Esophagus squamous epithelium (tissue), 4 donors: ENCODE results near the gene DCAF8.

Experiments used
- POLR2A ChIP-seq, 4 donors: fragments of 450-650 bp; IDR thresholded peaks; one replicate each; pipeline ENCODE4 v1.6.1; 2017; ENCODE audit warnings: antibody characterized with exemption in 4 of 4, mild to moderate bottlenecking in 4 of 4, moderate library complexity in 3 of 4
- TF ChIP-seq, protein P1 (sequence below), 6 experiments: fragments of 450-650 bp in 4 of 6; fragments of 200-600 bp in 2 of 6; sonication (generic) in 2 of 6; IDR thresholded peaks; one replicate each; pipeline ENCODE4 v1.5.1; 2016 to 2019; ENCODE audit warnings: antibody characterized with exemption in 6 of 6, mild to moderate bottlenecking in 4 of 6, moderate library complexity in 4 of 6

GRCh38 chr1:160224606-160225005, 37.7 kb downstream of the DCAF8 start:
- TF ChIP-seq, protein P1, sequence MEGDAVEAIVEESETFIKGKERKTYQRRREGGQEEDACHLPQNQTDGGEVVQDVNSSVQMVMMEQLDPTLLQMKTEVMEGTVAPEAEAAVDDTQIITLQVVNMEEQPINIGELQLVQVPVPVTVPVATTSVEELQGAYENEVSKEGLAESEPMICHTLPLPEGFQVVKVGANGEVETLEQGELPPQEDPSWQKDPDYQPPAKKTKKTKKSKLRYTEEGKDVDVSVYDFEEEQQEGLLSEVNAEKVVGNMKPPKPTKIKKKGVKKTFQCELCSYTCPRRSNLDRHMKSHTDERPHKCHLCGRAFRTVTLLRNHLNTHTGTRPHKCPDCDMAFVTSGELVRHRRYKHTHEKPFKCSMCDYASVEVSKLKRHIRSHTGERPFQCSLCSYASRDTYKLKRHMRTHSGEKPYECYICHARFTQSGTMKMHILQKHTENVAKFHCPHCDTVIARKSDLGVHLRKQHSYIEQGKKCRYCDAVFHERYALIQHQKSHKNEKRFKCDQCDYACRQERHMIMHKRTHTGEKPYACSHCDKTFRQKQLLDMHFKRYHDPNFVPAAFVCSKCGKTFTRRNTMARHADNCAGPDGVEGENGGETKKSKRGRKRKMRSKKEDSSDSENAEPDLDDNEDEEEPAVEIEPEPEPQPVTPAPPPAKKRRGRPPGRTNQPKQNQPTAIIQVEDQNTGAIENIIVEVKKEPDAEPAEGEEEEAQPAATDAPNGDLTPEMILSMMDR (IDR thresholded peaks at IDR 0.05) = no peak
- TF ChIP-seq POLR2A (IDR thresholded peaks at IDR 0.05) = no peak
